SIG-M5 treated with dmso at 0.1 percent for 504 hours (cell line): ENCODE results near the gene PAFAH1B1.
A peak's percentile ranks its signal among the peaks of the same experiment; 100 is the strongest.

Source experiments
- DNase-seq: peaks from one replicate; lab custom pipeline; 2025; ENCODE audit not compliant: unreplicated experiment; lab: John Stamatoyannopoulos, UW

Gene PAFAH1B1

GRCh38 chr17:2701161-2701995 is 107.9 kb downstream of the PAFAH1B1 start:
- no peak for DNase-seq

- DNase-seq: no peak
Observed at GRCh38 chr17:2701996-2702741, 108.7 kb downstream of the PAFAH1B1 start.

- DNase-seq: no peak
Observed at GRCh38 chr17:2703181-2703580, 109.7 kb downstream of the PAFAH1B1 start.

- DNase-seq: no peak
Observed at GRCh38 chr17:2703606-2704005, 110.2 kb downstream of the PAFAH1B1 start.

GRCh38 chr17:2704031-2704889 is 110.8 kb downstream of the PAFAH1B1 start:
- DNase-seq: no peak

GRCh38 chr17:2704890-2705248 is 111.4 kb downstream of the PAFAH1B1 start:
- DNase-seq: no peak

- DNase-seq: no peak
Observed at GRCh38 chr17:2705263-2705662, 111.8 kb downstream of the PAFAH1B1 start.

GRCh38 chr17:2705888-2706795 is 112.7 kb downstream of the PAFAH1B1 start:
- DNase-seq: no peak

GRCh38 chr17:2706911-2707510 is 113.6 kb downstream of the PAFAH1B1 start:
- DNase-seq: no peak

GRCh38 chr17:2707721-2708584 is 114.5 kb downstream of the PAFAH1B1 start:
- no peak for DNase-seq

GRCh38 chr17:2708585-2709182 is 115.2 kb downstream of the PAFAH1B1 start:
- no peak for DNase-seq

GRCh38 chr17:2709183-2709661 is 115.8 kb downstream of the PAFAH1B1 start:
- DNase-seq: peak; percentile 59

- no peak for DNase-seq
Observed at GRCh38 chr17:2710071-2710802, 116.8 kb downstream of the PAFAH1B1 start.

- DNase-seq: no peak
Observed at GRCh38 chr17:2710803-2711607, 117.6 kb downstream of the PAFAH1B1 start.

GRCh38 chr17:2711608-2712299 is 118.3 kb downstream of the PAFAH1B1 start, which contains the start of gene CLUH:
CLUH (minus strand) TSS chr17:2711764; CDS start chr17:2711661, 103 bp downstream.
- DNase-seq: peak; percentile 89
